Astrocyte of the spinal cord (primary cell): Measurements from ENCODE around the gene PHKG1.
"Not testable (repeated sequence)": the region's sequence is repeated elsewhere in the genome, so short reads cannot be mapped to it uniquely, and the experiment has no call there.

Source experiments
- DNase-seq: peaks from one replicate; pipeline ENCODE4 v3.0.0; 2011; ENCODE audit warnings: low read depth, low spot score
- H3K4me3 ChIP-seq: 2 replicates; pipeline ENCODE4 v1.5.1; 2011; ENCODE audit warnings: low read depth, mild to moderate bottlenecking, low read length, moderate library complexity
- in situ Hi-C: cut with HindIII; loops from 2 replicates; pipeline ENCODE4 v1.10.0; 2017; ENCODE audit warnings: low sequenced_read_pairs
- TF ChIP-seq, protein P1 (sequence below): IDR thresholded peaks from 2 replicates; pipeline ENCODE4 v1.5.1; 2012; ENCODE audit warnings: low read depth, mild to moderate bottlenecking, low read length, inconsistent platforms

PHKG1 gene

GRCh38 chr7:56092789-56093531, at the start of gene PHKG1:
Gene PHKG1, minus strand, starts transcription at chr7:56092952. Its CDS starts 4,011 bp downstream, at chr7:56088941.
- in situ Hi-C loops: no loop called here
- TF ChIP-seq, protein P1, sequence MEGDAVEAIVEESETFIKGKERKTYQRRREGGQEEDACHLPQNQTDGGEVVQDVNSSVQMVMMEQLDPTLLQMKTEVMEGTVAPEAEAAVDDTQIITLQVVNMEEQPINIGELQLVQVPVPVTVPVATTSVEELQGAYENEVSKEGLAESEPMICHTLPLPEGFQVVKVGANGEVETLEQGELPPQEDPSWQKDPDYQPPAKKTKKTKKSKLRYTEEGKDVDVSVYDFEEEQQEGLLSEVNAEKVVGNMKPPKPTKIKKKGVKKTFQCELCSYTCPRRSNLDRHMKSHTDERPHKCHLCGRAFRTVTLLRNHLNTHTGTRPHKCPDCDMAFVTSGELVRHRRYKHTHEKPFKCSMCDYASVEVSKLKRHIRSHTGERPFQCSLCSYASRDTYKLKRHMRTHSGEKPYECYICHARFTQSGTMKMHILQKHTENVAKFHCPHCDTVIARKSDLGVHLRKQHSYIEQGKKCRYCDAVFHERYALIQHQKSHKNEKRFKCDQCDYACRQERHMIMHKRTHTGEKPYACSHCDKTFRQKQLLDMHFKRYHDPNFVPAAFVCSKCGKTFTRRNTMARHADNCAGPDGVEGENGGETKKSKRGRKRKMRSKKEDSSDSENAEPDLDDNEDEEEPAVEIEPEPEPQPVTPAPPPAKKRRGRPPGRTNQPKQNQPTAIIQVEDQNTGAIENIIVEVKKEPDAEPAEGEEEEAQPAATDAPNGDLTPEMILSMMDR: peak; percentile 77
- H3K4me3 ChIP-seq: no peak within 1 kb of the TSS
- DNase-seq: peak; percentile 91

DNA sequence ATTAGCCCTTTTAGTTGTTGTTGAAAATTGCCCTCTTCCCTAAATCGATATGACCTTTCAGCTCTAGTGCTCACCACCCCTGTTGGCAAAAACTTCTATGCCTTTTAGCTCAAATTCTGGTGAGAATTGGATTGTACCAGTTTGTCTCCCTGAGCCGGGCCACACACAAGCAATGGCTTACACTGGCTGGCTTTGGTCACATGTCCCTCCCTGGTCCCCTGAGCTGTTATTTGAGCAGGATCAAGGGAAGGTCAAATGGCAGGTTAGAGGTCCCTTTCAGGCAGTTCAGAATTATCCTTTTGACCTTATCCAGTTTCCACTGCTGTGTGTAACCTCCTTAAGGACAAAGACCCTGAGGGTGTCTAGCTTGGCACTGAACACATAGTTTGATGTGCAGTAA, 38.3 kb upstream of the PHKG1 start:
- H3K4me3 ChIP-seq, in situ Hi-C loops, DNase-seq: not testable (repeated sequence)

DNA sequence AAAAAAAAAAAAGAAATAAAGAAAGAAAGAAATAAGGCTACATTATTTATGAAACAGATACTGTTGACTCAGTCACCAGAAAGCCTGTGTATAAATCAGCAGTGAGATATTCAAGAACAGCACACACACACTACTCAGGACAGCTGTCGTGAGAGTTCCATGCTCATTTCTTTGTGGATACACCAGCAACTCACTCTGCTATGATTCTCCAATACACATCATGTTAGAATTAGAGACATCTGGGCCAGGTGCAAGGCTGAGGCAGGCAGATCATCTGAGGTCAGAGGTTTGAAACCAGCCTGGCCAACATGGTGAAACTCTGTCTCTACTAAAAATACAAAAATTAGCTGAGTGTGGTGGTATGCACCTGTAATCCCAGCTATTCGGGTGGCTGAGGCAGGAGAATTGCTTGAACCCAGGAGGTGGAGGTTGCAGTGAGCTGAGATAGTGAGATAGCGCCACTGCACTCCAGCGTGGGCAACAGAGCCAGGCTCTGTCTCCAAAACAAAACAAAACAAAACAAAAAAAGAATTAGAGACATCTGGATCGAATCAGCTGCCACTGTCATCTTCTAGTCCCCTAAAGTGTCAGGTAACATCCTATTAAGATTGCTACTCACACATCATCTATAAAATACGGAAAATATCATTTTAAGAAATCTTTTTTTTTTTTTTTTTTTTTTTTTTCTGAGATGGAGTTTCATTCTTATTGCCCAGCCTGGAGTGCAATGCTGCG, 34.7 kb upstream of the PHKG1 start:
- no peak overlapping the region for H3K4me3 ChIP-seq
- no peak for DNase-seq
- TF ChIP-seq, protein P1: no peak
- in situ Hi-C loops: no loop called here

DNA sequence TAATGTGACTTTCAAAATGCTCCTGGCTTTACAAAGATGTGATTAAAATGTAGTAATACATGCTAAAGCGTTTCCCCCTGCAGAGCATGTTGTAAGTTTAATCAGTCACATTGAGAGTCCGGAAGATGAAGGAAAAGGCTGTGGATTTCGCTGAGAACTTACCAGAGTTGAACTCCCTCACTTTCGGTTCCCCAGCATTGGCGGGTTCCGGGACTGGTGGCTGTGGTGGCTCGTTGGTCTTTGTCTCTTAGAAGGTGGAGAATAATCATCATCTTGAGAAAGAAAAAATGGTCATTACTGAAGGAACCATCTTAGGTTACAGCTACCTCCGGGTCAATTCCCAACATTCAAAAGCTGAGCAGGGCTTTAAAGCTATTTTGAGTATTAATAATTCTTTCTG, 33.1 kb upstream of the PHKG1 start:
- in situ Hi-C loops: no loop called here
- TF ChIP-seq, protein P1: no peak
- H3K4me3 ChIP-seq: no peak overlapping the region
- no peak for DNase-seq

- TF ChIP-seq, protein P1: no peak
- in situ Hi-C loops: no loop called here
Observed at GRCh38 chr7:56124981-56125380, 32.2 kb upstream of the PHKG1 start.

GRCh38 chr7:56121440-56121839, 28.7 kb upstream of the PHKG1 start:
- no peak for DNase-seq
- TF ChIP-seq, protein P1: no peak
- in situ Hi-C loops: no loop called here
- H3K4me3 ChIP-seq: no peak overlapping the region

More at GRCh38 chr7:56124981-56125380, 32.2 kb upstream of the PHKG1 start:
- DNase-seq: no peak
- no peak overlapping the region for H3K4me3 ChIP-seq

DNA sequence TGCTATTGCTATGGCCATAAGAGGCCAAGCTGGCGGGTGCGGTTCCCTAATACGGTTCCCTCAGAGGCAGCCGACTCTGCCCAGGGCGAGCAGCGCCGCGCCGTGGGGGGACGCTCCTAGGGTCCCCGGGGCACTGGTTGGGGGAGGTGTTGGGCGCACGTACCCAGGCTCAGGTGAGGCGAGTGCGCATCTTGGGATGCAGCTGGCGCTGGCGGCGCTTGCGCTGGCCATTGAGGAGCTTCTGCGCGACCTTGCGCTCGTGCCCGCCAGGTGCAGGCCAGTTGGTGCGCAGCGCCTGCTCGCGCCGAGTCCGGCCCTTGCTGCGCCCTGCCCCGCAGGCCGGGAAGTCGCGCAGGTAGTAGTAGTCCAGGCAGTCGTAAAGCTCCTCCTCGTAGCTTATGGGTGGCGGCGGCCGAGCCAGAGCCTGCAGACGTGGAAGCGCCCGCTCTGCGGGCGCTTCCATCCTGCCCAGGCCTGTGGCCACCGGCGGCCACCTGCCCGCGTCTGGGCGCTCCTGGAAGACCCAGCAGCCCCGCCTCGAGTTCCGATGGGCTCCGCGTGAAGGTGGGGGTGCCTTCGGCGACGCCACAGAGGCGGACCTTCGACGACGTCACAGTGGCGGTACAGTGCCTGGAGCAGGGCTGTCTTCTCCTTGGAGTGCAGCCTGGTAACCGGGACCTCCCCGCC, 23.2 kb upstream of the PHKG1 start, which contains the start of gene NUPR2:
Gene NUPR2, minus strand, starts transcription at position 566 of the 687 bp plus-strand sequence. Its CDS starts 103 bp downstream, at position 463.
- in situ Hi-C loops: no loop called here
- no peak for DNase-seq
- H3K4me3 ChIP-seq: no peak within 1 kb of the TSS
- TF ChIP-seq, protein P1: no peak

DNA sequence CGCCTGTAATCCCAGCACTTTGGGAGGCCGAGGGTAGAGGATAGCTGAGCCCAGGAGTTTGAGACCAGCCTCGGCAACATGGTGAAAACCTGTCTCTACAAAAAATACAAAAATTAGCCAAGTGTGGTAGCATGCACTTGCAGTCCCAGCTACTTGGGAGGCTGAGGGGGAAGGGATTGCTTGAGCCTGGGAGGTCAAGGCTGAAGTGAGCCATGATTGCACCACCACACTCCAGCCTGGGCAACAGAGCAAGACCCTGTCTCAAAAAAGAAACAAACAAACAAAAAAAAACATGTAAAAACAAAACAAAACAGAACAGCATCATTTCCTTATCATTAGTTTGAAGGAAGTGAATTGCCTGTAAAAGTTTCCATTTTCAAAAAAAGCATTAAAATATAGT, 19.5 kb upstream of the PHKG1 start:
- DNase-seq, H3K4me3 ChIP-seq, in situ Hi-C loops: not testable (repeated sequence)
